Stimulated activated CD8-positive, alpha-beta memory T cell treated with anti-CD3 and anti-CD28 coated beads, Interleukin-15, amount 100 ng/mL, for 24 hours (primary cell): ENCODE results near the gene DSTN.

Experiments
- DNase-seq: peaks from one replicate; pipeline ENCODE4 v3.0.0-alpha.2; 2020; ENCODE audit warnings: low read depth

The DSTN gene

GRCh38 chr20:17625246-17626051 is 55.6 kb downstream of the DSTN start:
- no peak for DNase-seq

GRCh38 chr20:17626217-17627007 is 56.5 kb downstream of the DSTN start:
- DNase-seq, result no peak

- DNase-seq, result no peak
Observed at GRCh38 chr20:17627101-17627955, 57.5 kb downstream of the DSTN start.

- no peak for DNase-seq
Observed at GRCh38 chr20:17628101-17628841, 58.4 kb downstream of the DSTN start.

- DNase-seq, result no peak
Observed at GRCh38 chr20:17629025-17629424, 59.1 kb downstream of the DSTN start.

- no peak for DNase-seq
Observed at GRCh38 chr20:17629678-17630089, 59.8 kb downstream of the DSTN start.

GRCh38 chr20:17630151-17630805 is 60.4 kb downstream of the DSTN start:
- DNase-seq, result no peak

- no peak for DNase-seq
Observed at GRCh38 chr20:17630806-17631195, 60.9 kb downstream of the DSTN start.

GRCh38 chr20:17631576-17632319 is 61.9 kb downstream of the DSTN start:
- DNase-seq, result no peak

- no peak for DNase-seq
Observed at GRCh38 chr20:17633221-17633849, 63.5 kb downstream of the DSTN start.

GRCh38 chr20:17633850-17634500 is 64.1 kb downstream of the DSTN start:
- no peak for DNase-seq

GRCh38 chr20:17634661-17635331 is 64.9 kb downstream of the DSTN start:
- DNase-seq, result no peak

GRCh38 chr20:17635332-17636244 is 65.7 kb downstream of the DSTN start:
- DNase-seq, result no peak

- no peak for DNase-seq
Observed at GRCh38 chr20:17636523-17637412, 66.9 kb downstream of the DSTN start.

- DNase-seq, result no peak
Observed at GRCh38 chr20:17637413-17637780, 67.5 kb downstream of the DSTN start.

- DNase-seq, result no peak
Observed at GRCh38 chr20:17637985-17638640, 68.2 kb downstream of the DSTN start.
